H9 (cell line): Measurements from ENCODE around the gene LAIR2. TPM values are rescaled to one million over a fixed set of nuclear protein-coding genes. Genes with fewer than 3 reads are reported as not detected.
A peak's percentile ranks its signal among the peaks of the same experiment; 100 is the strongest.

ENCODE experiments used
- DNase-seq: peaks from one replicate; pipeline ENCODE4 v3.0.0-alpha.2; 2017
- H2AFZ ChIP-seq: one replicate; pipeline ENCODE4 v1.6.1; 2013; ENCODE audit warnings: mild to moderate bottlenecking, low read length, control low read depth, moderate library complexity
- H2AK5ac ChIP-seq: 2 replicates; pipeline ENCODE4 v1.6.1; 2013; ENCODE audit warnings: low read length, control low read depth, mixed read lengths; ENCODE audit not compliant: insufficient read length
- H2BK120ac ChIP-seq: one replicate; pipeline ENCODE4 v1.6.1; 2013; ENCODE audit warnings: low read depth, mild to moderate bottlenecking, low read length, control low read depth, inconsistent platforms; ENCODE audit not compliant: poor library complexity, severe bottlenecking
- H2BK12ac ChIP-seq: 2 replicates; pipeline ENCODE4 v1.6.1; 2013; ENCODE audit warnings: low read length, control low read depth, mixed read lengths, low read depth; ENCODE audit not compliant: insufficient read length
- H2BK15ac ChIP-seq: 2 replicates; pipeline ENCODE4 v1.6.1; 2013; ENCODE audit warnings: low read depth, low read length, control low read depth
- H2BK20ac ChIP-seq: one replicate; pipeline ENCODE4 v1.6.1; 2013; ENCODE audit warnings: low read depth, mild to moderate bottlenecking, low read length, control low read depth, inconsistent platforms; ENCODE audit not compliant: poor library complexity, severe bottlenecking
- H2BK5ac ChIP-seq: 2 replicates; pipeline ENCODE4 v1.6.1; 2013; ENCODE audit warnings: low read length, control low read depth, mixed read lengths; ENCODE audit not compliant: insufficient read length
- H3K14ac ChIP-seq: 2 replicates; pipeline ENCODE4 v1.6.1; 2013; ENCODE audit warnings: low read length, control low read depth; ENCODE audit not compliant: insufficient read depth
- H3K18ac ChIP-seq: 2 replicates; pipeline ENCODE4 v1.6.1; 2013; ENCODE audit warnings: low read depth, mild to moderate bottlenecking, mixed read lengths, low read length, control low read depth; ENCODE audit not compliant: insufficient read length
- H3K23ac ChIP-seq: 2 replicates; pipeline ENCODE4 v1.6.1; 2013; ENCODE audit warnings: low read length, control low read depth, mixed read lengths, low read depth; ENCODE audit not compliant: insufficient read length
- H3K23me2 ChIP-seq: 2 replicates; pipeline ENCODE4 v1.6.1; 2013; ENCODE audit warnings: low read depth, mild to moderate bottlenecking, mixed read lengths, low read length, control low read depth; ENCODE audit not compliant: insufficient read length, poor library complexity, severe bottlenecking
- H3K27ac ChIP-seq: 2 replicates; pipeline ENCODE4 v1.5.1; 2013; ENCODE audit warnings: low read length, control low read depth, mixed read lengths, low read depth; ENCODE audit not compliant: insufficient read length
- H3K27me3 ChIP-seq: 2 replicates; pipeline ENCODE4 v1.6.1; 2013; ENCODE audit warnings: low read length, control low read depth, inconsistent platforms; ENCODE audit not compliant: insufficient read depth
- H3K4ac ChIP-seq: 2 replicates; pipeline ENCODE4 v1.6.1; 2013; ENCODE audit warnings: low read depth, mild to moderate bottlenecking, control low read depth, inconsistent platforms, low read length, moderate library complexity
- H3K4me1 ChIP-seq: 2 replicates; pipeline ENCODE4 v1.6.1; 2013; ENCODE audit warnings: low read length, control low read depth, inconsistent platforms; ENCODE audit not compliant: insufficient read depth
- H3K4me2 ChIP-seq: 2 replicates; pipeline ENCODE4 v1.6.1; 2013; ENCODE audit warnings: low read length, control low read depth, mixed read lengths; ENCODE audit not compliant: insufficient read length, insufficient read depth
- H3K56ac ChIP-seq: 2 replicates; pipeline ENCODE4 v1.6.1; 2013; ENCODE audit warnings: low read depth, mild to moderate bottlenecking, mixed read lengths, low read length, control low read depth; ENCODE audit not compliant: insufficient read length
- H3K79me1 ChIP-seq: 2 replicates; pipeline ENCODE4 v1.6.1; 2013; ENCODE audit warnings: low read depth, mild to moderate bottlenecking, moderate library complexity, low read length, control low read depth, inconsistent platforms; ENCODE audit not compliant: insufficient read depth, poor library complexity, severe bottlenecking
- H3K79me2 ChIP-seq: 2 replicates; pipeline ENCODE4 v1.6.1; 2013; ENCODE audit warnings: low read length, control low read depth, inconsistent platforms; ENCODE audit not compliant: insufficient read depth
- H3K9ac ChIP-seq: 2 replicates; pipeline ENCODE4 v1.6.1; 2013; ENCODE audit warnings: low read length, control low read depth, mixed read lengths; ENCODE audit not compliant: insufficient read length; ENCODE audit errors: extremely low read depth
- H3K9me3 ChIP-seq: one replicate; pipeline ENCODE4 v1.6.1; 2013; ENCODE audit warnings: low read depth, low read length, inconsistent platforms; ENCODE audit not compliant: control insufficient read depth
- H3T11ph ChIP-seq: one replicate; pipeline ENCODE4 v1.6.1; 2013; ENCODE audit warnings: mild to moderate bottlenecking, low read length, control low read depth, inconsistent platforms
- H4K20me1 ChIP-seq: one replicate; pipeline ENCODE4 v1.6.1; 2013; ENCODE audit not compliant: control insufficient read depth, insufficient read length, insufficient read depth
- H4K5ac ChIP-seq: 2 replicates; pipeline ENCODE4 v1.6.1; 2013; ENCODE audit warnings: low read depth, mild to moderate bottlenecking, mixed read lengths, low read length, control low read depth; ENCODE audit not compliant: insufficient read length
- H4K8ac ChIP-seq: replicated peaks from 2 replicates; pipeline ENCODE4 v1.6.1; 2013; ENCODE audit warnings: low read length, control low read depth, mixed read lengths, low read depth; ENCODE audit not compliant: insufficient read length
- H4K91ac ChIP-seq: 2 replicates; pipeline ENCODE4 v1.6.1; 2013; ENCODE audit warnings: low read depth, mild to moderate bottlenecking, moderate library complexity, mixed read lengths, low read length, control low read depth; ENCODE audit not compliant: insufficient read length
- H3K27ac Mint-ChIP-seq, 3 experiments: 2 replicates in 2 of 3; 3 replicates in 1 of 3; pipeline ENCODE4 v1.8.0; 2020 to 2021; ENCODE audit warnings: mixed read lengths in 3 of 3, mild to moderate bottlenecking in 1 of 3, moderate library complexity in 1 of 3
- H3K27me3 Mint-ChIP-seq: 2 replicates; pipeline ENCODE4 v1.8.0; 2021; ENCODE audit warnings: low read depth, mild to moderate bottlenecking, moderate library complexity, mixed read lengths
- H3K36me3 Mint-ChIP-seq, 3 experiments: 2 replicates in 2 of 3; 3 replicates in 1 of 3; pipeline ENCODE4 v1.8.0; 2020 to 2021; ENCODE audit warnings: low read depth in 3 of 3, mixed read lengths in 3 of 3; ENCODE audit not compliant: insufficient read depth in 1 of 3
- H3K4me1 Mint-ChIP-seq, 2 experiments: 2 replicates each; pipeline ENCODE4 v1.8.0; 2020; ENCODE audit warnings: mixed read lengths in 2 of 2
- H3K4me3 Mint-ChIP-seq, 2 experiments: 2 replicates in 1 of 2; 3 replicates in 1 of 2; pipeline ENCODE4 v1.8.0; 2020 to 2021; ENCODE audit warnings: mild to moderate bottlenecking in 2 of 2, mixed read lengths in 2 of 2, moderate library complexity in 1 of 2
- H3K9me3 Mint-ChIP-seq, 2 experiments: 2 replicates in 1 of 2; 3 replicates in 1 of 2; pipeline ENCODE4 v1.8.0; 2020; ENCODE audit warnings: mild to moderate bottlenecking in 2 of 2, mixed read lengths in 2 of 2, moderate library complexity in 1 of 2
- WGBS: extraction: QIAGEN DNeasy Blood & Tissue Kit; methylation state at CpG from one replicate; pipeline ENCODE4 v1.1.7; 2013; ENCODE audit warnings: missing lambda C conversion rate, low lambda C conversion rate, mixed read lengths; ENCODE audit not compliant: insufficient read length; ENCODE audit errors: extremely low coverage; 5-methylcytosine and 5-hydroxymethylcytosine counted together
- total RNA-seq: library from RNA; stranded (reverse); gene quantifications from 2 replicates; pipeline ENCODE4 v1.2.1, GENCODE V29; 2021
- TF ChIP-seq, protein P1 (sequence below): fragments of 200-600 bp; sonication (generic); conservative IDR thresholded peaks from 3 replicates; pipeline ENCODE4 v1.8.0; 2021; ENCODE audit warnings: antibody characterized with exemption, mild to moderate bottlenecking

LAIR2 gene
- total RNA-seq, 1 experiment from 2014 or later, result not detected

GRCh38 chr19:54457773-54458647 lies 44.6 kb upstream of the LAIR2 start:
- H2BK5ac ChIP-seq, result no peak overlapping the region
- no peaks in the 10 kb centered on the region for H3K79me2 ChIP-seq
- H3K4me1 Mint-ChIP-seq, result peaks cover 5 to 7% of the 10 kb centered on the region in 2 experiments; a peak in 3 of 4 replicates
- H3K23me2 ChIP-seq, result peaks cover 3% of the 10 kb centered on the region
- H3K27me3 Mint-ChIP-seq, result no peaks in the 10 kb centered on the region
- H2AK5ac ChIP-seq, result no peak overlapping the region
- H3K4me3 Mint-ChIP-seq, result no peak overlapping the region
- no peak overlapping the region for H2AFZ ChIP-seq
- H3K23ac ChIP-seq, result no peak overlapping the region
- no peak for DNase-seq
- WGBS, result no CpG with 5 or more reads among the region's 42 CpGs
- peaks cover 46 to 84% (median 81%) of the 10 kb centered on the region in 3 experiments for H3K36me3 Mint-ChIP-seq
- H3K27ac Mint-ChIP-seq, result 0 out of 7 replicates have a peak overlapping the region, but pooled peaks of 1 of the 3 experiments have one; percentile 91
- H2BK12ac ChIP-seq, result no peak overlapping the region
- no peak overlapping the region for H3K4me2 ChIP-seq
- no peaks in the 10 kb centered on the region for H3K79me1 ChIP-seq
- TF ChIP-seq, protein P1, sequence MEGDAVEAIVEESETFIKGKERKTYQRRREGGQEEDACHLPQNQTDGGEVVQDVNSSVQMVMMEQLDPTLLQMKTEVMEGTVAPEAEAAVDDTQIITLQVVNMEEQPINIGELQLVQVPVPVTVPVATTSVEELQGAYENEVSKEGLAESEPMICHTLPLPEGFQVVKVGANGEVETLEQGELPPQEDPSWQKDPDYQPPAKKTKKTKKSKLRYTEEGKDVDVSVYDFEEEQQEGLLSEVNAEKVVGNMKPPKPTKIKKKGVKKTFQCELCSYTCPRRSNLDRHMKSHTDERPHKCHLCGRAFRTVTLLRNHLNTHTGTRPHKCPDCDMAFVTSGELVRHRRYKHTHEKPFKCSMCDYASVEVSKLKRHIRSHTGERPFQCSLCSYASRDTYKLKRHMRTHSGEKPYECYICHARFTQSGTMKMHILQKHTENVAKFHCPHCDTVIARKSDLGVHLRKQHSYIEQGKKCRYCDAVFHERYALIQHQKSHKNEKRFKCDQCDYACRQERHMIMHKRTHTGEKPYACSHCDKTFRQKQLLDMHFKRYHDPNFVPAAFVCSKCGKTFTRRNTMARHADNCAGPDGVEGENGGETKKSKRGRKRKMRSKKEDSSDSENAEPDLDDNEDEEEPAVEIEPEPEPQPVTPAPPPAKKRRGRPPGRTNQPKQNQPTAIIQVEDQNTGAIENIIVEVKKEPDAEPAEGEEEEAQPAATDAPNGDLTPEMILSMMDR, result no peak
- no peak overlapping the region for H2BK120ac ChIP-seq
- H3K4me1 ChIP-seq, result no peaks in the 10 kb centered on the region
- no peak overlapping the region for H3K14ac ChIP-seq
- no peak overlapping the region for H3K4ac ChIP-seq
- no peak overlapping the region for H3T11ph ChIP-seq
- no peak overlapping the region for H2BK15ac ChIP-seq
- no peaks in the 10 kb centered on the region for H4K20me1 ChIP-seq
- no peak overlapping the region for H4K5ac ChIP-seq
- H3K27ac ChIP-seq, result no peak overlapping the region
- no peaks in the 10 kb centered on the region for H3K9me3 ChIP-seq
- H3K9ac ChIP-seq, result no peak overlapping the region
- no peak overlapping the region for H3K56ac ChIP-seq
- H4K91ac ChIP-seq, result no peak overlapping the region
- H2BK20ac ChIP-seq, result no peak overlapping the region
- H3K18ac ChIP-seq, result no peak overlapping the region
- no peaks in the 10 kb centered on the region for H3K27me3 ChIP-seq
- peaks cover 0 to 2% of the 10 kb centered on the region in 2 experiments; a peak in 1 of 5 replicates for H3K9me3 Mint-ChIP-seq
- no peak overlapping the region for H4K8ac ChIP-seq
